ENCODE data around the gene CYB561D2.
A peak's percentile ranks its signal among the peaks of the same experiment; 100 is the strongest.

The CYB561D2 gene

GRCh38 chr3:50342813-50343633 lies 7.6 kb upstream of the CYB561D2 start:
- DNase-seq, result no peak

- no peak for DNase-seq
These were observed 5.7 kb upstream of the CYB561D2 start for GRCh38 chr3:50345008-50345407.

GRCh38 chr3:50345586-50346234 lies 5.0 kb upstream of the CYB561D2 start, which contains the start of gene ZMYND10:
Gene ZMYND10 (minus strand): TSS chr3:50345732. CDS start chr3:50345579, 153 bp downstream.
- peak; percentile 74 for DNase-seq

- peak; percentile 73 for DNase-seq
These were observed 3.4 kb upstream of the CYB561D2 start for GRCh38 chr3:50347187-50347813.

GRCh38 chr3:50350213-50350526 lies 492 bp upstream of the CYB561D2 start:
- no peak for DNase-seq

GRCh38 chr3:50351323-50351697 lies 648 bp downstream of the CYB561D2 start:
- DNase-seq, result no peak

GRCh38 chr3:50352781-50353180 lies 2.1 kb downstream of the CYB561D2 start:
- DNase-seq, result no peak

- DNase-seq, result no peak
These were observed 2.8 kb downstream of the CYB561D2 start for GRCh38 chr3:50353245-50354004.

- no peak for DNase-seq
These were observed 3.6 kb downstream of the CYB561D2 start for GRCh38 chr3:50354186-50354764.

GRCh38 chr3:50354850-50355249 lies 4.2 kb downstream of the CYB561D2 start:
- no peak for DNase-seq

- DNase-seq, result no peak
These were observed 5.3 kb downstream of the CYB561D2 start for GRCh38 chr3:50355829-50356552.

GRCh38 chr3:50356553-50356952 lies 5.9 kb downstream of the CYB561D2 start:
- no peak for DNase-seq

GRCh38 chr3:50357481-50357880 lies 6.8 kb downstream of the CYB561D2 start:
- DNase-seq, result no peak

GRCh38 chr3:50358355-50358910 lies 7.8 kb downstream of the CYB561D2 start:
- no peak for DNase-seq

- DNase-seq, result peak; percentile 91
These were observed 8.5 kb downstream of the CYB561D2 start, which contains the start of gene TMEM115 for GRCh38 chr3:50358911-50359759. Gene TMEM115 (minus strand): TSS chr3:50359521. CDS start chr3:50359063, 458 bp downstream.

- DNase-seq, result no peak
These were observed 9.1 kb downstream of the CYB561D2 start for GRCh38 chr3:50359760-50360110.

GRCh38 chr3:50364573-50365079 lies 14.0 kb downstream of the CYB561D2 start:
- no peak for DNase-seq

- DNase-seq, result peak; percentile 94
These were observed 14.6 kb downstream of the CYB561D2 start for GRCh38 chr3:50365080-50365841.

- DNase-seq, result no peak
These were observed 15.2 kb downstream of the CYB561D2 start for GRCh38 chr3:50365842-50366220.

All from activated CD4-positive, alpha-beta T cell treated with anti-CD3 and anti-CD28 coated beads, Interleukin-2, amount 50 U/mL, for 1 hour (primary cell).